H1 (cell line): ENCODE measurements around the gene SCNM1. TPM values are rescaled to one million over a fixed set of nuclear protein-coding genes. Genes with fewer than 3 reads are reported as not detected.

ENCODE experiments used
- CBX8 ChIP-seq: fragments of 300-800, 300-1000 bp; sonication (generic); IDR thresholded peaks from 2 replicates; pipeline ENCODE4 v1.7.1; 2016; ENCODE audit warnings: low read depth, low read length, borderline replicate concordance
- CHD1 ChIP-seq: IDR thresholded peaks from 2 replicates; pipeline ENCODE4 v1.6.1; 2012; ENCODE audit warnings: low read depth, low read length, improper control_type of control experiment
- GTF2F1 ChIP-seq: IDR thresholded peaks from 2 replicates; pipeline ENCODE4 v1.6.1; 2012; ENCODE audit warnings: low read depth, low read length, improper control_type of control experiment, borderline replicate concordance
- SP1 ChIP-seq: IDR thresholded peaks from 2 replicates; pipeline ENCODE4 v1.6.1; 2011; ENCODE audit warnings: low read depth, low read length
- polyA plus RNA-seq, 7 experiments: library from polyadenylated mRNA; depleted of rRNA in 3 of 7; stranded (reverse) in 5 of 7; unstranded in 2 of 7; fragments of >200 nt in 5 of 7; fragments of 200-250 nt in 2 of 7; gene quantifications; 1 replicate in 5 of 7; 2 replicates in 1 of 7; 4 replicates in 1 of 7; pipeline versions ENCODE4 v1.2.1 to v1.2.3, GENCODE V29; 2011 to 2013; ENCODE audit warnings: missing spikeins in 2 of 7, mixed read lengths in 2 of 7
- total RNA-seq: library from RNA; stranded (reverse); fragmentation: NEBNext Ultra II Directional; extraction: Animal tissue kit (Norgen Biotek cat#: 25700); gene quantifications from 2 replicates; pipeline ENCODE4 v1.2.1, GENCODE V29; 2021

SCNM1 gene
- total and polyA plus RNA-seq, 2 of the 8 experiments (the other 6 are each of a cell fraction or from before 2014, with no cell fraction given), result 13.6 to 46.2 TPM

DNA sequence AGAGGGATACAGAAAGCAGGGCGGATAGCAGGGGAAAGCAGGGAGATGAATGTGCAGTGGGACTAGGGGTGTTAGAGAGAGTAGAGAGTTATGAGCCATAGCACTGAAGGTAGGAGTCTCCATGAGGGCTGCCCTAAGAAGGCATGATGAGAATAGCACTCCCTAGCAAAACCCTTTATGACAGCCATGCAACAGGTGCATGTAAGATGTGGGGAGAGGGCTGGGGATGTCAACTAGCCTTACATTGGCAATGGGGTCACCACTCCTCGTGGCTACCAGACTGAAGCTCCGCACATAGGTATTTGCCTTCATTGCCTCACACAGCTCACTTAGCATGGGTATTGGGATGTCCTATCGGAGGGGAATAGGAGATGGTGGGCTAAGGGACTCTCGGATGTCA lies 5.2 kb downstream of the SCNM1 start (continued):
- TF ChIP-seq SP1 (no peak), CHD1 (no peak), GTF2F1 (no peak), CBX8 (no peak)
